ENCODE data around the gene CACNA1C.
A peak's percentile ranks its signal among the peaks of the same experiment; 100 is the strongest.

Gene CACNA1C

DNA sequence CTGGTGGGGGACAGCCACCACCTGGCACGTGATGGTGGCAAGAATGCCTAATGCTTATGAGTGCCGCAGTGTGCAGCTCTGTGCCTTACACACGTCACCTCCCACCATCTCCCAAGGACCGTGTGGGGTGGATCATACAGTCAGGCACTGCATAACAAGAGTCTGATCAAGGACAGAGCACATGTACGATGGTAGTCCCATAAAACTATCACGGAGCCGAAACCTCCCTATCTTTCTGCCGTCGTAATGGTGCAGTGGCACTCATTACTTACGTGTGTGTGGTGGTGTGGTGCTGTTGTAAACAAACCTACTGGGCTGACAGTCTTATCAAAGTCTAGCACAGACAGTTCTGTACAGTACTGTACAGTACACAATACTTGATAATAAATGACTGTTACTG lies 89.3 kb downstream of the CACNA1C start:
- no peak for DNase-seq

- no peak for DNase-seq
These were observed 92.2 kb downstream of the CACNA1C start for GRCh38 chr12:2144951-2145350.

DNA sequence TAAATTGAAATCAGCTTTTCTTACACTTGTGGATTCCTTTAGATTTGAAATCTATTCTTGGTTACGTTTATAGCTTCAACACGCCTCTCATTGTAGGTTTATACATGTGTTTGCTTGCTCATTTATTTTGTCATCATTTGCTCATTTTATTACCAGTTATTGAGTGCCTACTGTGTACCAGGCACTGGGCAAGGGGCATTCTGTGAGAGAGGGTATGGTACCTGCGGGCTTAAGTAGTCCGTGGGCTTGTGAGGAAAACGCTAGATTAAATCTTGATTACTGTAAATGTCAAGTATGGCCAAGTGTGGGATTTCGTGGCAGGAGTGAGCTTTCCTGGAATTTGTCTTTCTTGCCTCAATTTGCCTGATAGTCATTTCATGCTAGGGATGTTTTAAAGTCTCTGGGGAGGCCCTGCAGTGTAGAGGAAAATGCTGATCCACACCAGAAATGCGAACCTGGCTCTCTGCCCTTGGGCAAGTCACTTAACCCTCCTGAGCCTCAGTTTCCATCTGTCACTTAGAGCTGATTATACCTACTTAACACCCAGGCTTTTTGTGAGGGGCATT lies 92.7 kb downstream of the CACNA1C start:
- no peak for DNase-seq

- DNase-seq, result no peak
These were observed 94.5 kb downstream of the CACNA1C start for GRCh38 chr12:2147335-2147734.

- DNase-seq, result no peak
These were observed 96.3 kb downstream of the CACNA1C start for GRCh38 chr12:2149091-2149490.

DNA sequence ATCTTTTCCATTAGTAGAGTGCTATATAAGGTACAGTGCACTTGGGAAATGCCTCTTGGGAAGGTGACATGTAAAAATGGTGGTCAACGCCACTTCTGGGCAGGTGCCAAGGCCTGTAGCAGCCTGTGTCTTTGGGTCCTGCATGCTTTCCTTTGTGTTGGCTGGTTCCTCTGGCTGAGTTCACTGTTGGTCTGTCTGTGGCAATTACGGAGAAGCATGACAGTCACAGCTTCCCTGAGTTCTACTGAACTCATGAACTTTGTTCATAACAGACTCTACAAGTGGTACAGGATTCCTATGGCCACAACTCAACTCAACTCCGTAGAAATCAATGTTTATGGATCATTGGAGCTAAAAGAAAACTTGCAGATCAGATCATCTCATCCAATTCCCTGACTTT lies 98.0 kb downstream of the CACNA1C start:
- DNase-seq, result no peak

DNA sequence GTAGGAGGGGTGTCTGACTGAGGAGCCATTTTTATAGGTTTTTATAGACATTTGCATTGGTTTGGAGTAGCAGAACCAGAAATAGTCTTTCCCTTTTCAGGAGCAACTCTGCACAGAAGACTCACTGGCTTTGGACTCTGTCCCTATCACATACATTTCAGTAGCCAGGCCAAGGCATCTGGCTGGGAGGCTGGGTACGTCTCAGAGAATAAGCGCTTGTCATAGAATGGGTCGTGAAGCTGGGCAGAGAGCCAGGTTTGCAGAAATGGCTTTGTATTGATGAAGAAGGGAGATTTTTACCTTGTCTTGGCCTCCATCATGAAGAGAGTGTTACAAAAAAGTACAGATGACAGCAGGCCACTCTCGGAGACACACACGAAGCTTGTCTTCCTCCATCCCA lies 98.6 kb downstream of the CACNA1C start:
- no peak for DNase-seq

DNA sequence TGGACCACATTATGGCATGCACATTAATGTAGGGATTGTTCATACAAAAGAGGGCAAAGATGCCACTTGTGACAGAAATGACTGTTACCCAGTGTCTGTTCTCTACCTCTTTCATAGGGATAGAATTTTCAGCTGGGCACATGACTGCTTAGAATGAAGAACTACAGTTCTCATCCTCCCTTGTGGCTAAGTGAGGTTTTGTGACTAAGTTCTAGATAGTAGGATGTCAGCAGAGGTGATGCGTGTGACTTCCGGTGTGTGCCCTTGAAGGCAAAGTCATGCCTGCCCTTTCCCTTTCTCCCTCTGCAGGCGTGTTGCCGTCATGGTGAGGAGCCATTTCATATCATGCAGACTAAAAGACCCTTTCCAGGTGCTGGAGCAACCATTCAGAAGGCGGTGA lies 99.3 kb downstream of the CACNA1C start:
- peak; percentile 3 for DNase-seq

GRCh38 chr12:2154050-2154449 lies 101.3 kb downstream of the CACNA1C start:
- DNase-seq, result no peak

- no peak for DNase-seq
These were observed 101.7 kb downstream of the CACNA1C start for GRCh38 chr12:2154521-2154920.

- DNase-seq, result no peak
These were observed 103.5 kb downstream of the CACNA1C start for GRCh38 chr12:2156333-2156732.

- no peak for DNase-seq
These were observed 107.3 kb downstream of the CACNA1C start for GRCh38 chr12:2160043-2160442.

DNA sequence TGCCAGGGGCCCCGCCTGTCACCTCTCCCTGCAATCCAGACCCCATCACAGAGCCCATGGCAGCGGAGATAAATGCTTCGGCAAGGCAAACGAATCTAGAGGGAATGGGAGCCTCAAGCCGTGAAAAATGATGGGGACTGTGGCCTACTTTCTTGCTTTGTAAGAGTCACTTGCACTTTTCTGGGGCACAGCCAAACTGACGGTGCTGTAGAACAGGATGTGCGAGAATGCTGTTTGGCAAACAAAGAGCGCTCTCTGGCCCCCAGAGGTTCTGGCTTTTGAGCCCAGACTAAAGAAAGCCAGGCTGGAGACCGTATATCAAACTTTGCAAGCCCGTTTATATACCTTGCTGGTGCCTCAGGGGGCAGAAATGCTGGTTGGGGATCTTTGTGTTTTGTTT lies 108.7 kb downstream of the CACNA1C start:
- no peak for DNase-seq

DNA sequence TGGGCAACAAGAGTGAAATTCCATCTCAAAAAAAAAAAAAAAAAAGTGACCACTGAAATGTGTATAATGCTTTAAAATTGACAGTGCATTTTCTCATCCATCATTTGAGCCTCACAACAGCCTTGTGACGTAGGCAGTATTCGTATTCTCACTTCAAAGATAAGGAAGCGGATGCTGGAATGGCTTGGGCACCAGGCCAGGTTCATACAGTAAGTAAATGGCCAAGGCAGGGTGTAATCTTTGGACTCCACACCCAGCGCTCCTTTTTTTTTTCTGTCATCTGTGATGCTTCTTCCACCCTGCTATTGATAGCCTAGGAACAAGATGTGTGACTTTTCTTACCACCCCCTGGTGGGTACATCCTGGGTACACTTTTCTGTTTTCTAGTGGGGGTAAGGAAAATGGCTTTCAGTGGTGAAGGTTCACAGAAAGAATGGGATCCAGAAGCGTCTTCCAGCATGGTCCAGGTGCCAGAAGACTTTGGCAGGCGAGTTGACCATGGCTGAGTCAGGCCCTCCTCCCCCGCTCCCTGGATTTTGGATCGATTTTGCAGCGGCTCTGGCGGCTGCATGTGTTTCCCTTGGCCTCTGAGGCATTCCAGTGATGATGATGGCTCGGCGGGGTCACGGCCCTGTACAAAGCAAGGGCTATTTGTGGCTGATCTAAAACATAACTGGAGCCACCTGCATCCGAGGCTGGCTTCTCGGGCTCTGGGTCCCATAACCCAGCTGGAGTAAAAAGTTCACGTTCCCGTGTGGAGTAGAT lies 110.6 kb downstream of the CACNA1C start:
- DNase-seq, result no peak

DNA sequence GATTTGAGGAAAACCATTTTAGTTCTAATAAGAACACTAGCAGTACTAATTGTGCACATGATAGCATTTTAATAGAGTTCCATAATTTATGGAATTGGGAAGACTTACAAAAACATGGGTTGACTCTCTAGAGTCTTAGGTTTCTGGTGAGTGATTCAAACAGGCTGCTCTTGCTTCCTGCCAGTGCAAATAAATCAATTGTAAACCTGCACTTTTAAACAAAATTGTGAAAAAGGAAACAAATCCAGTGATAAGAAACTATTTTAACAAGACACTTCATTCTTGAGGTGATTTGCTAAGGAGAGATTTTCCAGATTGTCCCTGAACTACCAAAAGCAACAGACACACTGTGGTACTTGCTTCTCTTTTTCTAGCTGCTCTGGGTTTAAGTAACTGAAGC lies 112.2 kb downstream of the CACNA1C start:
- no peak for DNase-seq

- no peak for DNase-seq
These were observed 113.1 kb downstream of the CACNA1C start for GRCh38 chr12:2165927-2166326.

DNA sequence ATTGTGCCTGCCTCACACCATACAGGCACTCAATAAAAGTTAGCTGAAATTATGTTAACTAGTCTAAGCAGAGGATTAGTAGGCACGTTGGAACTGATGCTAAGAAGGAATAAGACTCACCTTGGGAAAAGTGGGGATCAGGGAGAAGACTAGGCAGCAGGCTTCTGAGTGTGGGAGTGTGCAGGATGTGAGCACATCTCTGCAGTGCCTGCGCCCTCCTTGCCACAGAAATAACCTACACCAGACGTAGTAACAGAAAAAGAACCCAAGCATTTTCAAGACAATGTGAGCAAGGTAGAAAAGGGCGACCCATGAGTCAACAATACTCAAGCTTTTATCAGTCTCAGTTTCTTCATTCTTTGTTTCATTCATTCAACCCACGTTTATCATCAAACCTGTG lies 113.9 kb downstream of the CACNA1C start:
- DNase-seq, result no peak

- DNase-seq, result no peak
These were observed 114.4 kb downstream of the CACNA1C start for GRCh38 chr12:2167231-2167630.

GRCh38 chr12:2168808-2169207 lies 116.0 kb downstream of the CACNA1C start:
- DNase-seq, result no peak

GRCh38 chr12:2169489-2169888 lies 116.7 kb downstream of the CACNA1C start:
- DNase-seq, result no peak

DNA sequence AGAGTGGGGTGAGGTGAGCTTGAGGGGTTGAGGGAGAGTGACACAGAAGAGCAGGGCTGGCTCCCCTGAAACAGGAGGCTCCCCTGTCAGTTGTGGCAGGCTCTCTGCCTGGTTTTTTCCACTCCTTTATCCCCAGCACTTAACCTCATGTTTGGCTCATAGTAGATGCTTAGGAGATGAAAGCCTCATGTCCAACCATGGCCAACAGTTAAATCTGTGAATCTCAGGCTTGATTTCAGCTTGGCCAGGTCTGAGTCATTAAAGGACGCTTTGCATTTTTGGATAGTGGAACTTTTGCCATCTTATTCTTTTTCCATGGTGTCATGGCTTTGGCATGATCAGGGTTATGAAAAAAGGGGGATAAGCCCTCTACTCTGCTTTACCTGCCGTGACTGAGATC lies 117.2 kb downstream of the CACNA1C start:
- DNase-seq, result no peak

GRCh38 chr12:2170376-2170775 lies 117.6 kb downstream of the CACNA1C start:
- DNase-seq, result no peak

DNA sequence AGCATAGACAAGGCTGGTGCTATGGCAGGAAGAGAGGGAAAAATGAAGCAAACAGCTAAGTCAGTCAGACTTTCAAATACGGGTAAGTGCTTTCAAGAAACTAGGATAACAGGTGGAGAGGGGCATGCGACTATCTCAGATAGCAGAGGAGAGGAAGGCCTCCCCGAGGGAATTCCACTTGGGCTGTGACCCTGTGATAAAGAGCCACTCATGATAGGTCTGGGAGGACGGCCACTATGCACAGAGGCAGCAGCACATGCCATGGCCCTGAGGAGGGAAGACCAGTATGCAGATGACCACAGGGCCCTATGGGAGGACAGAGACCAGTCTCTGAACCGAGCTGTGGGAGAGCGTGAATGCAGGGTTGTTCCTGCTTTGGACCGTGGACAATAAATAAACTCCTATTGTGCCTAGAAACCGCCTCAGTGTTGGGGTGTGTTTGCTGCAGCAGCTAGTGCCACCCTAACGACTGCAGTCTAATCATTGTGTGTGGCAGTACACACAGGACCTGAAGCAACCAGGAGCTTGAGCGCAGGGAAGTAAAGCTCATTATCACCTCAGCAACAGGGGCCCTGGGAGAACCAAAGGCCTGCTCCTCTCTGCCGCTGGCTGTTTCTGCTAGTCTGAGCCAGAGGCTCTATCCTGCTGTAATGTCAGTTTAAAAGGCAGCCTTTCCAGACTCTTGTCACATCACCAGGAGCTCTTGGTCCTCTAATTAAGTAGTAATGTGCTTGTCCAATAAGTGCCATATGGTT lies 119.1 kb downstream of the CACNA1C start:
- DNase-seq, result no peak

GRCh38 chr12:2172491-2173214 lies 119.9 kb downstream of the CACNA1C start:
- DNase-seq, result no peak

All from stimulated activated CD4-positive, alpha-beta T cell treated with anti-CD3 and anti-CD28 coated beads, Interleukin-15, amount 100 ng/mL, for 24 hours (primary cell).